ENCODE measurements around the gene LENG8.
"Not testable (repeated sequence)": the region's sequence is repeated elsewhere in the genome, so short reads cannot be mapped to it uniquely, and the experiment has no call there.

LENG8 gene

DNA sequence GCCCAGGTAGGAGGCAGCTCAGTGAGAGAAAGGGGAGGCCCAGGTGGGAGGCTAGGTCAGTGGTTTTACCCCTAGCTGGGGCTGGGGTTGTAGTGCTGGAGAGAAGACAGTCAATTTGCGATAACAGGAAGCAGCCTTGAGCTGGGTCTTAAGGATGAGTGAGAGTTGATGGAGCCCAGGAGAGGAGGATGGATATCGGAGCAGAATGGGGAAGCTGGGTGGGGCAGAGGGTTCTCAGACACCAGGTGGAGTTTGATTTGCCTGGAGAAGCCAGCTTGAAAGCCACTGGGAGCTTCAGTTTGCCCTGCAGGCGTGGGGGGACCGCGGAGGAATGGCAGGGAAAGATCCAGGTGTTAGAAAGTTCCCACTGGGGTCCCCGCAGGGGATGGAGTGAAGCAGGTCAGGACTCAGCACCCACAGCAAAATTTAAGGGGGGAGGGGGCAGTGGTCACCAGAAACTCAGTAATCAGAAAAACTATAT, 24.9 kb downstream of the LENG8 start:
- no peak for FAIRE-seq
- no peak for DNase-seq (ENCODE audit: insufficient read length, low spot score)

DNA sequence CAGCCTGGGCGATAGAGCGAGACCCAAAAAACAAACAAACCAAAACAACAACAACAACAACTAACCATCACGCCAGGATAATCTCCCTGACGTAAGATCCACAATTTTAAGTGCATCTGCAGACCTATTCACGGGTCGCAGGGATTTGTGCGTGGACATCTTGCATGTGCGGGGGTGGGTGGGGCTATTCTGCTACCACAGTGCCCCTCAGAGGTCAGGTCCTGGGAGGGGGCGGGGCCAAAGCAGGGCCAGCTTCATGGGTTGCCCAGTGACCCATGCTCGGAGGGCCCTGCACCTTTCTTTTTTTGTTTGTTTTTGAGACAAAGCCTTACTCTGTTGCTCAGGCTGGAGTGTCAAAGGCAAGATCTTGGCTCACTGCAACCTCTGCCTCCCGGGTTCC, 26.7 kb downstream of the LENG8 start:
- FAIRE-seq = no peak
- no peak for DNase-seq (ENCODE audit: insufficient read length, low spot score)

DNA sequence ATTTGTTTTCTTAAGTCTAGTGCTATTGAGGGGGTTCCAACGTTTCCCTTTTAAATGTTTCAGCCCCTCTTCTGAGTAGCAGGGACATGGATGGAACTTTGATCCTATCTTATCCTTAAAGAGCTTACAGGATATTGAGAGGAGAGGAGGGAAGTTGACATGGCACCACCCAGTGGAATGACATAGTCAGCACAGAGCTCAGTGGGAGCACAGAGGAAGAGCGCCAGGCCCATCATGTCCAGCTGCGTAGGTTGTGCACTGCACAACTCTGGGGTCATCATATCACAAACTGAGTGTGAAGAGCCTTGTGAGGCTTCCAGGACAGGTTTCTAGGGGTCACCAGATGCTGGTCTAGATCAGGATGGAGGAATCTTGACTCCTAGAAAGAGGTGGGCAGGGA, 28.7 kb downstream of the LENG8 start:
- FAIRE-seq (no peak), DNase-seq (ENCODE audit: insufficient read length, low spot score) (no peak)

DNA sequence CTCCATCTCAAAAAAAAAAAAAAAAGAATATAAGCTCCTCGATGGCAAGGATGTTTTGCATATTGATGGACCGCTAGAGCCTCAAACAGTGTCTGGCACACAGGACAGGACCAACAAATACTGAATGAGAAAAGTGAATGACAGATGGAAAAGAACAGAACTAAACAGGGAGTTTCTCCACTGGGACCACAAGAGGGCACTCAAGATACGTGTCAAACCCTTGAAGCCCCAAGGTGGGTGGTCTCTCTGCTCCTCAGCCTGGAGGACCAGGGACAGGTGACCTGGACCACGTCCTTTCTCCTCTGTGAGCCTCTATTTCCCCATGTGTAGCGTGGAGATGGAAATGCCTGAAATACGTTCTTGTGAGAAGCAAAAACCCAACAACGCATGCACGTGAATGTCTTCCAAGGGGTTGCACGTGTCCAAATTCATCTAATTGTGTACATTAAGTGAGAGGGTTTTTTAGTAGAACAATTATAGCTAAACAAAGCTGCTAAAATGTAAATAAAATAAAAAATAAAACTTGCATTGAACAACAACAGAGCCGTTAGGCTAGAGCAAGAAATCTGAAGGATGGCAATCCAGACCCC, 29.8 kb downstream of the LENG8 start:
- FAIRE-seq (no peak), DNase-seq (ENCODE audit: insufficient read length, low spot score) (peak; percentile 36)

DNA sequence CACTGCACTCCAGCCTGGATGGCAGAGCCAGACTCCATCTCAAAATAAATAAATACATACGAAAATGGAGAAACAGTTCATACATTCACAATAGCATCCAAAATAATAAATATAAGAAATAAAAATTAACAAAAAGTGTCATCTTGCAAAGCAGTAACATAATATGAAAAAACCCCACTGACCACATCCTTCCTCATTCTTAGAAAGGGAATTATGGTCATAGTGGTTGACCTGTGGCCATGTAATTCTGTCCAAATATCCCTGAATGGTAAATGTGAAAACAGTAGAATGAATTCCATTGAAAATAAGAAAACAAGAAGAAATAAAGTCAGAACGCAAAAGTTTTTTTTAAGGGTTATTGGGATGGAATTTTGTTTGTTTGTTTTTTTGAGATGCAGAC, 31.1 kb downstream of the LENG8 start:
- DNase-seq (ENCODE audit: insufficient read length, low spot score) (no peak), FAIRE-seq (no peak)

DNA sequence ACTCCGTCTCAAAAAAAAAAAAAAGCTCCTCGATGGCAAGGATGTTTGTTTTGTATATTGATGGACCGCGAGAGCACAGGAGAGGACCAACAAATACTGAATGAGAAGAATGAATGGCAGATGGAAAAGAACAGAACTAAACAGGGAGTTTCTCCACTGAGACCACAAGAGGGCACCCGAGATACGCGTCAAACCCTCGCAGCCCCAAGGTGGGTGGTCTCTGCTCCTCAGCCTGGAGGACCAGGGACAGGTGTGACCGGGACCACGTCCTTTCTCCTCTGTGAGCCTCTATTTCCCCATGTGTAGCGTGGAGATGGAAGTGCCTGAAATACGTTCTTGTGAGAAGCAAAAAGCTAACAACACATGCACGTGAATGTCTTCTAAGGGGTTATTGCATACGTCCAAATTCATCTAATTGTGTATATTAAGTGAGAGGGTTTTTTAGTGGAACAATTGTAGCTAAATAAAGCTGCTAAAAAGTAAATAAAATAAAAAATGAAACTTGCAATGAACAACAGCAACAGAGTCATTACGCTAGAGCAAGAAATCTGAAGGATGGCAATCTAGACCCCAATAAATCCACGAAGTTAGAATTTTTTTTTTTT, 32.4 kb downstream of the LENG8 start:
- FAIRE-seq (peak; percentile 58), DNase-seq (ENCODE audit: insufficient read length, low spot score) (peak; percentile 53)

DNA sequence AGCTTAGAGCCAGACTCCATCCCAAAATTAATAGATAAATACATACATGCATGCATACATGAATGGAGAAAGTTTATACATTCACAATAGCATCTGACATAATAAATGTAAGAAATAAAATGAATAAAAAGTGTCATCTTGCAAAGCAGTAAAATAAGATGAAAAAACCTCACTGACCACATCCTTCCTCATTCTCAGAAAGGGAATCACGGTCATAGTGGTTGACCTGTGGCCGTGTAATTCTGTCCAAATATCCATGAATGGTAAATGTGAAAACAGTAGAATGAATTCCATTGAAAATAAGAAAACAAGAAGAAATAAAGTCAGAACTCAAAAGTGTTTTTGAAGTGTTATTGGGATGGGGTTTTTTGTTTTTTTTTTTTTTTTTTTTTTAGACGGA, 33.9 kb downstream of the LENG8 start:
- DNase-seq (ENCODE audit: insufficient read length, low spot score) = no peak
- no peak for FAIRE-seq

DNA sequence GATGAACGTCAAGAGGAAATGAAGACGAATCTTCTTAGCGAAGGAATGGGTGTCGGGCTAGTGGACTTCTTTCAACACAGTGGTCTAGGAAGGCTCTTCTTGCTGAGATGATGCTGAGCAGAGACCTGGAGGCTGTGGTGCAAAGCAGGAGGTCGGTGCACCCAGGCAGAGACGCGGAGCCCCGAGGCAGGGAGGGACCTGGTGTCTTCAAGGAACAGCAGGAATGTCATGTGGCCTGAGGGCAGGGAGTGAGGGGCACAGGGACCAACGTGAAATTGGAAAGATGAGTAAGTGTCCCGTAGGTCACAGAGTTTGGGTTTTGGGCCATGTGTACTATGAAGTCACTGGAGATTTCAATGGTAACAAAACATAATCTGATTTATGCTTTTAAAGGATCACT, 35.5 kb downstream of the LENG8 start:
- DNase-seq (ENCODE audit: insufficient read length, low spot score) (no peak), FAIRE-seq (no peak)

DNA sequence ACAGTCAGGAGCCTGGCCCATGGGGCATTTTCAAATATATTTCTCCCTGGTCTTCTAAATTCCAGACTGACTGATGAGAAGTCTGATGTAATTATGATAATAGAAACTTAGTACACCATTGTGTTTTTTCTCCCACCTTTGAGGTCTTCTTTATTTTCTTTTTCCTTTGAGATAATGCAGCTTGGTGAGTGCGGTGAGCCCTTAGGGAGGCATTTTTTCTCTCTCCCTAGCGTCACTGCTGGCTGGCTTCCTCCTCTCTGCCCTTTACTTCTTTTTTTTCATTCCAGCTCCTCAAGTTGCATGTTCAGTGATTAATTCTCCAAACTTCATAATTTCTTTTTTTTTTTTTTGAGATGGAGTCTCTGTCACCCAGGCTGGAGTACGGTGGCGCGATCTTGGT, 36.9 kb downstream of the LENG8 start:
- no peak for FAIRE-seq
- no peak for DNase-seq (ENCODE audit: insufficient read length, low spot score)

DNA sequence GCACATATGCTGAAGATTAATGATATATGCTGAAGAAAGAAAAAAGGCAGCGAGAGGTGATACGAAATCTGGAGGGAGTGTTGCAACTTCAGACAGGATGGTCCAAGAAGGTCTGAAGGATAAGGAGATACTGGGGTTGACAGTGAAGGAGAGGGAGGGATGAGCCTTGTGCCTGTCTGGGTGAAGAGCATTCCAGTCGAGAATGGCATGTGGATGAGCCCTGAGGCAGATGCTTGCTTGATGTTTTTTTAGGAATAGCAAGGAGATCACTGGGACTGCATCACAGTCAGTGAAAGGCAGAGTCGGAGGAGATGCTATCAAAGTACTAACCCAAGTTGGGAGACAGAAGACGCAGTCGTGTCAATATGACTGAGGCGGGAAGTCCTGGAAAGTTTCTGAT, 40.3 kb downstream of the LENG8 start:
- FAIRE-seq = no peak

DNA sequence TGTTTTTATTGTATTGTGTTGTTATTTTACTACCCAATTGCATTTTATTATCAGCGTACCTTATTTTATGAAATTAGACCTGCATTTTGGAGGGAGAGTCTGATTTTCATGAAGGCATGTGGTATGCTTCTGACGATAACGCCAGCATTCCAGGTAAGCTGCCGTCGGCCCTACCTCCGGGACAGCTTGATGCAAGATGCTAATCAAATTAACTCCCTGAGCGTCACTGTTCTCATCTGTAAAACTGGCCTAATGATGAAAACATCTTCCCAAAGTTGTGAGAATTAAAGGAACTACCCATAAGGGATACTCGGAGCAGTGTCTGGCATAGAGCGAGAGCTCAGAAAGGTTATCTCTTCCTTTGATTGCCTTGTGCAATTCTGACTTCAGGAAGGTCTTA, 40.8 kb downstream of the LENG8 start:
- DNase-seq (ENCODE audit: insufficient read length, low spot score) = no peak
- no peak for FAIRE-seq

More for the DNA sequence above, 40.3 kb downstream of the LENG8 start:
- DNase-seq (ENCODE audit: insufficient read length, low spot score) = no peak

DNA sequence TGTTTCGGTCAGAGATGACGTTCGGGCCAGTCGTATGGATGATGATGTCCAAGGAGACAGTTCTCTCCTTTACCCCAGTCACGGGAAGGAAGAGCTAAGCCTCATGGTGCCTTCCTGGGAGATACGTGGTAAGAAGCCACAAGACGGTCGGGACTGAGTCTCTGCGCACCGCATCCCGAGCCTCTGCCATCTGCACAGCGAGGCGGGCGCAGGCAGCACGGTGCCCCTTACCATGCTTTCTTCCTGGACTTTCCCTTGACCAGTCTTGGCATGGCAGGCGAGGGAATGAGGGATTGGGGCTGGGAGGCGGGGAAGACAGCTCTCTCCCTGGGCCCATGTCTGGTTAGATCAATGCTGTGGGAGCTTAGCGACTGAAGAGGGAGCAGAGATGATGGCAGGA, 43.6 kb downstream of the LENG8 start:
- DNase-seq (ENCODE audit: insufficient read length, low spot score) (no peak), FAIRE-seq (no peak)

DNA sequence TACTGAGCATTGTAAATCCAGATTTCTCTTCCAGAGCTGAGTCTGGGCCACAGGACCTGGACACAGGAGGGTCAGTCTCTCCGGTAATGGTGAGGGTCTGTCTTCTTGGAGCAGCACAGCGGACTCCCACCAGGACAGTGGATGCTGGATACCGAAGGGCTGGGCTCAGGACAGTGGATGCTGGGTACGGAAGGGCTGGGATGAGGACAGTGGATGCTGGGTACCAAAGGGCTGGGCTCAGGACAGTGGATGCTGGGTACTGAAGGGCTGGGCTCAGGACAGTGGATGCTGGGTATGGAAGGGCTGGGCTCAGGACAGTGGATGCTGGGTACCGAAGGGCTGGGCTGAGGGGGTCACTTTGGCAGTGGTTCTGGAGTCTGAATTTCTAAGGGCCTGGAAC, 44.1 kb downstream of the LENG8 start:
- not testable (repeated sequence) for FAIRE-seq; DNase-seq (ENCODE audit: insufficient read length, low spot score)

DNA sequence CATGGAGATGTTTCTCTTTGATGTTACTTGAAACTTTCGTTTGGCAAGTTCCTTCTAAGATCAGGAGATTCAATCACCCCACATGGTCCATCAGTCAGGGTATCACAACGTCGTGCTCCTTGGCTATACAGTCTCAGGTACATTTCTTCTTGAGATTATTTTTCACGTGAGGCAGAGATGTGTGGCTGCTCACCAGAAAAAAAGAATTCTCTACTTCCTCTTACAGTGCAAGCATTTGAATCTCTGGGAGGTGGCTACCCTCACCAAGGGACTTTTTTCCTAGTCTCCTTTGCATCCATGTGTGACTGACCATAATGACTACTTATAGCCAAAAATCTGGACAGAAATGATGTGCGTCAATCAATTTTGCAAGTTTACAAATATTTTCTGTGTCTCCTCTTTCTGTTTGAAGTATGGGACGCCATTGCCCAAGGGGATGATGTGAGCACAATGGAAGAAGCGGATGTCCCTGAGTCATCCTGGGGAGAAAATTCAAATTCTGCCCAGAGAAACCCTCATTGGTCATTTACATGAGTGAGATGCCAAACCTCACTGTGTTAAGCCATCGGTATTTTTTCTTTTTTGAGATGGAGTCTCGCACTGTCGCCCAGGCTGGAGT, 45.1 kb downstream of the LENG8 start:
- FAIRE-seq = no peak
- DNase-seq (ENCODE audit: insufficient read length, low spot score) = no peak

DNA sequence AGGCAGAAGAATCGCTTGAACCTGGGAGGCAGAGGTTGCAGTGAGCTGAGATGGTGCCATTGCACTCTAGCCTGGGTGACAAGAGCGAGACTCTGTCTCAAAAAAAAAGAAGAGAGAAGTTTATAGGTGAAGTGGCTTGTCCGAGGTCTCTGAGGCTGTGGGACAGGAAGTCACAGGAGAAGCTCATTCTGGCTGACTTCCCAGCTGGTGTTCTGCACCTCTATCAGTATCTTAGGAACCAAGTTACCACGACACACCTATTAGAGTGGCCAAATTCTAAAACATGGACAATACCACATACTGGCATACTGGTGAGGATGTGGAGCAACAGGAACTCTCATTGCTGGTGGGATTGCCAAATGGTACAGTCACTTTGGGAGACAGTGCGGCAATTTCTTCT, 46.3 kb downstream of the LENG8 start:
- not testable (repeated sequence) for FAIRE-seq; DNase-seq (ENCODE audit: insufficient read length, low spot score)

DNA sequence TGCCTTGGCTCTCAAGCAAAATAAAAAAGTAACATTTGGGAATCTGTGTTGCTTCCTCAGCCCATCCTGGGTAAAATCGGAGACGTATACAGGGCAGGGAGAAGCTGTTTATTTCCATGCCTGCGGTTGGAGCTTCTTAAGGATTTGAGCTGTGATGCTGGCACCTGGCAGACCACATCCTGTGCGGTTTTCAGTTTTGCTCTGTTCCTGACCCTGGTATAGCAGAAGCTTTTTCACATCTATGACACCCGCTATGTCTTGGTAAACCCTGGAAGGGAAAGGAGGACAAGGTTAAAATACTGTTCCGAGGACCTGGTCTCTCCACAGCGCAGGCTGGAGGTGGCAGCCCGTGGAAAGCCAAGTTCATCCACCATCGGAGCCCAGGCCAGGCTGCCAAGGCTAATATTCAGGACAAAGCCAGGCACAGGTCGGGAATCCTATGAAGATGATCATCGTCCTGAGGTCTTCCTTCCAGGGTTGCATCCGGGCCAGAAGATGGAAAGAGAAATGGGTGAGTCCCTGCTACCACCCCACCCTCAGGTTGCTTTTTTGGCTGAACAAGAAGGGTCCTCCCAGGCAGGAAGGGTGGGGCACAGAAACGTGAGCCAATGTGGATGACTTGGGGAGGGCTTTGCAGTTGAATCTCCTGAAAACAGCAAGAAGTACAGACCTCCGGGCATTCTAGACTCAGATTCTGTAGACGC, 48.9 kb downstream of the LENG8 start:
- DNase-seq (ENCODE audit: insufficient read length, low spot score); FAIRE-seq: not testable (repeated sequence)

DNA sequence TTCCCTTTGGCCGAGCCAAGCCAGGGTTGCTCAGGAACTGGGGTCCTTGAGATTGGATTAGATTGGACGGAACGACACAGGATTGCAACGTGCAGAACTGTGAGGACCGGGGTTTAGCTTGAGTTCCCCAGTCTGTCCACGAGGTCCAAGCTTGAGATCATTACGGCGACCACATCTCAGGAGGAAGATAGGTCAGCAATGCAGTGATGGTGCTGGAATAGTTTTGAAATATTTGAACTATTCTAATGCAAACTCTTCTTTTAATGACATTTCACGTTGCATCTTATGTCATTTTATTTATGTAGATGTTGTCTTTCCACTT, 49.4 kb downstream of the LENG8 start:
- FAIRE-seq; DNase-seq (ENCODE audit: insufficient read length, low spot score): not testable (repeated sequence)

DNA sequence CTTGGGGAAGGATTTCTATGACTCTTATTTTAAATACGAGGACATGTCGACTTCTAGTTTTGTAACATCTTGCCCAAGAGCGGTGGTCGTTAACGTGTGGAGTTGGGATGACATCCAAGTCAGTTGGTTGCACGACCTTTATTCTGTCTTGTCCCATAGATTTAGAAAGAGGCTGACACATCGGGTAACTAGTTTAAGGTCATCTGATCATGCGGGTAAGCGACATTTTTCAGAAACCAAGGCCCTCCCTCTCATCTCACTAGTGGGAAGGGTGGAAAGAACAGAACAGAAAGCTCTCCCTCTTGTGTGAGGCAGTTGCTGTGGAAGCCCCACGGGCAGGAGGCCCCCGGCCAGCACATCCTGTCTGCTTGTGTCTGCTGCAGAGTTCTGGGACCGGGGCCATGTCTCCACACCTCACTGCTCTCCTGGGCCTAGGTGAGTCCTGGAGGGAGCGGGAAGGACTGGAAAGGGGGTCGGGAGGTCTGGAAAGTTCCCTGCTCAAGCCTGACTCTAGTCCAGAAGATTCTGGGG, 53.6 kb downstream of the LENG8 start, which contains the start of gene LAIR2:
TSS of gene LAIR2 (plus strand) at position 314 of the 531 bp plus-strand sequence. CDS start at position 402, 88 bp downstream.
- no peak for FAIRE-seq

DNA sequence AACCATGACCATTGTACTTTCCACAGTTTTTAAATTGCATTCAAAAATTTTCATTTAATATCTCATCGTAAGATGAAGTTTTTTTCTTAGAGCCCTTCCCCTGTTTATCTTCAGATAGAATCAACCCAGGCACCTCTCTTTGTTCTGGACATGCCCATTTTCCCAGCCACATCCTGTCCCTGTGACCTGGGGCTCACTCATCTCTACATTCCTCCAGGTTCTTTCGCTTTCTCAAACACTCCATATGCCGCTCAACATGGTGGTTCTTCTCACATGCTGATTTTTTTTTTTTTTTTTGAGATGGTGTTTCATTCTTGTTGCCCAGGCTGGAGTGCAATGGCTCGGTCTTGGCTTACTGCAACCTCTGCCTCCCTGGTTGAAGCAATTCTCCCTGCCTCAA, 56.5 kb downstream of the LENG8 start:
- FAIRE-seq = not testable (repeated sequence)

More for the DNA sequence above, 53.6 kb downstream of the LENG8 start, which contains the start of gene LAIR2:
- DNase-seq (ENCODE audit: insufficient read length, low spot score) = no peak

DNA sequence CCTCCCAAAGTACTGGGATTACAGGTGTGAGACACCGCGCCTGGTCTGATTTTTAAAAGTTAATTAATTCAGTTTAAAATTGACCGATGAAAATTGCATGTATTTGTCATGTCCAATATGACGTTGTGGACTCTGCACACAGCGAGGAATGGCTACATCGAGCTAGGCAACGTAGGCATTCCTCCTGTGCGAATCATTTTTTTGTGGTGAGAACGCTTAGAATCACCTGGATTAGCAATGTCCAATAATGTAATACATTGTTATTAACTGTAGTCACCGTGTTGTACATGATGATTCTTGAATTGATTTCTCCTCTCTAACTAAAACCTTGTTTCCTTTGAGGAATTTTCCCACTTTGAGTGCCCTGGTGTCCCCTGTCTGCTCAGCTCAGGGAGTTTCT, 57.1 kb downstream of the LENG8 start:
- DNase-seq (ENCODE audit: insufficient read length, low spot score) (no peak), FAIRE-seq (no peak)

More for the DNA sequence above, 56.5 kb downstream of the LENG8 start:
- not testable (repeated sequence) for DNase-seq (ENCODE audit: insufficient read length, low spot score)

DNA sequence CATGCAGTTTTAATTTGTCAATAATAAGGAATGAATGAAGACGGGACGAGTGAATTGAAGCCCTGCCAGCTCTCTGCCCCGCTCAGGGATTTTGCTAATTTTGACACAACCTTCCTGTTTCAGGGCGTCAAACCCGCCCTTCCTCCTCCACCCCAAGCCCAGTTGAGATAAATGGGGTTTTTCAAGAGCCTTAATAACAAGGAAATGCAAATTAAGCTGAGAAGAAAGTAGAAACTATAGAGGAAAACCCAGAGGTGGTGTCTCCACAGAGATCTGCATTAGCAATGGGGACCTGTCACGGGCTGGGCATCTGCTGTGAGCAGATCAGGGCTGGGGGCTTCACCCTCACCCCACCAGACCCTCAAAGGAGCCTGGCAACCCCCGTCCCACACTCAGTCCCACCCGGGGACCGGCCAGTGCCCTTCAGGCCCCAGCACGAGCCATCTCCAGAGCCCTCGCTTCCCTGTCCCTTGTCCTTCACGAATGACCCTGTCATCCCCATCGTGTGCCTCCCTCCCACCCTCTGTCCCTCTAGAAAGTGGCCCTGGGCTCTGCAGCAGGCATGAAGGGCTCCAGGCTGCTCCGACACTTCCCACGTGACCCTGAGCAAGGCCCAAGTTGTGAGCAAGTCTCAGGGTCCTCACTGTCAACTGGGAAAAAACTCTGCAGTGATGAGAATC, 58.2 kb downstream of the LENG8 start:
- not testable (repeated sequence) for DNase-seq (ENCODE audit: insufficient read length, low spot score); FAIRE-seq
